Breast epithelium (tissue), 3 donors: ENCODE measurements around the gene PARP11.

Source experiments
- CTCF ChIP-seq, 3 donors: fragments of 450-650 bp; IDR thresholded peaks; one replicate each; pipeline ENCODE4 v1.5.1; 2016 to 2017; ENCODE audit warnings: antibody characterized with exemption in 3 of 3, mild to moderate bottlenecking in 3 of 3, moderate library complexity in 3 of 3
- POLR2A ChIP-seq: fragments of 450-650 bp; IDR thresholded peaks from one replicate; pipeline ENCODE4 v1.6.1; 2016; ENCODE audit warnings: antibody characterized with exemption, mild to moderate bottlenecking, moderate library complexity
- POLR2AphosphoS5 ChIP-seq, 3 donors: sonication (generic); formaldehyde crosslinking; IDR thresholded peaks; one replicate each; pipeline ENCODE4 v1.6.1; 2017; ENCODE audit warnings: antibody characterized with exemption in 3 of 3

DNA sequence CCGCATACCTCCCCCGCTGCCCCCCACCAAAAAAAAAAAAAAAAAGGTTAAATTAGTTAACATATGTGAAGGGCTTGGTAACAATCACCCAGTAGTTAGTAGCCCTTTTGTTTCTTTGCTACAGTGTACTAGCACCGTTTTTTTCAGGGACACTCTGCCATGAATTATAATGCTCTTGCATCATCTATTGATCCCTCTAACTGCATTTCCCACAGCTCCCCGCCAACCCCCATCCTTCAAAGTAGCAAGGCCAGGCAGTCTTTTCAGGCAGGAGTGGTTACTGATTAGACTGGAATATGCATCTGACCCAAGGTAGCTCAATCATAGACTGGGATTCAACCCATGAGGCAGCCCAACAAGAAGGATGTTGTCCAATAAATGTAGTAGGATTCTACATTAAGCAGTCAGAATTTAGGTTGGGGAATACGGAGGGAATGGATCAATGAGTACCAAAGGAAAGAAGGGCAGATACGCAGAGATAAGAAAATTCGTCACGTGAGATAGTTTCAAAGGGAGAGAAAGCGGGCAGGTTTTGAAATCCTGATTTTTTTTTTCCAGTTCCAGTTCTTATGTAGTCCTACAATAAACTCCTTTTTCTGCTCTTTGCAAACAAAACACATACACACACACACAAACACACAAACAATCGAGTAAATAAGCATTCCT is 80.4 kb downstream of the PARP11 start:
- TF ChIP-seq POLR2A (no peak), CTCF (IDR thresholded peaks at IDR 0.05) (no peak), POLR2AphosphoS5 (IDR thresholded peaks at IDR 0.05) (no peak)
